MM.1S (cell line): ENCODE measurements around the gene CELF4.

ENCODE experiments used
- DNase-seq: peaks from one replicate; pipeline ENCODE4 v3.0.0-alpha.2; 2015
- H2AFZ ChIP-seq: fragments of 300-600 bp; sonication (generic); 2 replicates; pipeline ENCODE4 v1.6.0; 2016; ENCODE audit warnings: antibody characterized with exemption, low read length
- H3F3A ChIP-seq: fragments of 300-600 bp; sonication (generic); 2 replicates; pipeline ENCODE4 v1.6.1; 2016; ENCODE audit warnings: mild to moderate bottlenecking, antibody characterized with exemption, low read length, moderate library complexity, mixed read lengths; ENCODE audit not compliant: insufficient read depth
- H3K27ac ChIP-seq: fragments of 300-600 bp; sonication (generic); 2 replicates; pipeline ENCODE4 v1.5.1; 2016; ENCODE audit warnings: mild to moderate bottlenecking, low read length
- H3K27me3 ChIP-seq: fragments of 300-600 bp; sonication (generic); replicated peaks from 2 replicates; pipeline ENCODE4 v1.6.0; 2016; ENCODE audit warnings: low read length; ENCODE audit not compliant: insufficient read depth
- H3K36me3 ChIP-seq: fragments of 300-600 bp; sonication (generic); replicated peaks from 2 replicates; pipeline ENCODE4 v1.6.1; 2016; ENCODE audit warnings: mild to moderate bottlenecking, low read length, mixed read lengths; ENCODE audit not compliant: insufficient read depth
- H3K4me1 ChIP-seq: fragments of 300-600 bp; sonication (generic); 2 replicates; pipeline ENCODE4 v1.6.1; 2016; ENCODE audit warnings: low read length, mixed read lengths
- H3K4me2 ChIP-seq: fragments of 300-600 bp; sonication (generic); 2 replicates; pipeline ENCODE4 v1.6.0; 2016; ENCODE audit warnings: low read depth, low read length
- H3K4me3 ChIP-seq: fragments of 300-600 bp; sonication (generic); 2 replicates; pipeline ENCODE4 v1.5.1; 2016; ENCODE audit warnings: low read length, mixed read lengths
- H3K79me2 ChIP-seq: fragments of 300-600 bp; sonication (generic); 2 replicates; pipeline ENCODE4 v1.6.1; 2016; ENCODE audit warnings: mixed run types, low read length, mixed read lengths
- H3K9ac ChIP-seq: fragments of 300-600 bp; sonication (generic); 2 replicates; pipeline ENCODE4 v1.6.1; 2016; ENCODE audit warnings: low read length, mixed read lengths
- H3K9me2 ChIP-seq: fragments of 300-600 bp; sonication (generic); replicated peaks from 2 replicates; pipeline ENCODE4 v1.6.1; 2016; ENCODE audit warnings: mild to moderate bottlenecking, low read length, mixed read lengths; ENCODE audit not compliant: insufficient read depth
- H3K9me3 ChIP-seq: fragments of 300-600 bp; sonication (generic); replicated peaks from 2 replicates; pipeline ENCODE4 v1.6.1; 2016; ENCODE audit warnings: mild to moderate bottlenecking, low read length, mixed read lengths; ENCODE audit not compliant: insufficient read depth
- H4K20me1 ChIP-seq: fragments of 300-600 bp; sonication (generic); 2 replicates; pipeline ENCODE4 v1.6.1; 2016; ENCODE audit warnings: mild to moderate bottlenecking, low read length, moderate library complexity, mixed read lengths; ENCODE audit not compliant: insufficient read depth
- EZH2 ChIP-seq: fragments of 300-600 bp; sonication (generic); optimal IDR thresholded peaks from 2 replicates; pipeline ENCODE3; 2017; ENCODE audit warnings: low read depth, mild to moderate bottlenecking, antibody characterized with exemption, low read length, mixed read lengths
- EZH2phosphoT487 ChIP-seq: fragments of 300-600 bp; sonication (generic); IDR thresholded peaks from 2 replicates; pipeline ENCODE4 v1.6.1; 2018; ENCODE audit warnings: antibody characterized with exemption, low read length
- TF ChIP-seq, protein P1 (sequence below): fragments of 300-600 bp; sonication (generic); IDR thresholded peaks from 2 replicates; pipeline ENCODE4 v1.5.1; 2016; ENCODE audit warnings: antibody characterized with exemption, low read length, mixed read lengths

Gene CELF4

DNA sequence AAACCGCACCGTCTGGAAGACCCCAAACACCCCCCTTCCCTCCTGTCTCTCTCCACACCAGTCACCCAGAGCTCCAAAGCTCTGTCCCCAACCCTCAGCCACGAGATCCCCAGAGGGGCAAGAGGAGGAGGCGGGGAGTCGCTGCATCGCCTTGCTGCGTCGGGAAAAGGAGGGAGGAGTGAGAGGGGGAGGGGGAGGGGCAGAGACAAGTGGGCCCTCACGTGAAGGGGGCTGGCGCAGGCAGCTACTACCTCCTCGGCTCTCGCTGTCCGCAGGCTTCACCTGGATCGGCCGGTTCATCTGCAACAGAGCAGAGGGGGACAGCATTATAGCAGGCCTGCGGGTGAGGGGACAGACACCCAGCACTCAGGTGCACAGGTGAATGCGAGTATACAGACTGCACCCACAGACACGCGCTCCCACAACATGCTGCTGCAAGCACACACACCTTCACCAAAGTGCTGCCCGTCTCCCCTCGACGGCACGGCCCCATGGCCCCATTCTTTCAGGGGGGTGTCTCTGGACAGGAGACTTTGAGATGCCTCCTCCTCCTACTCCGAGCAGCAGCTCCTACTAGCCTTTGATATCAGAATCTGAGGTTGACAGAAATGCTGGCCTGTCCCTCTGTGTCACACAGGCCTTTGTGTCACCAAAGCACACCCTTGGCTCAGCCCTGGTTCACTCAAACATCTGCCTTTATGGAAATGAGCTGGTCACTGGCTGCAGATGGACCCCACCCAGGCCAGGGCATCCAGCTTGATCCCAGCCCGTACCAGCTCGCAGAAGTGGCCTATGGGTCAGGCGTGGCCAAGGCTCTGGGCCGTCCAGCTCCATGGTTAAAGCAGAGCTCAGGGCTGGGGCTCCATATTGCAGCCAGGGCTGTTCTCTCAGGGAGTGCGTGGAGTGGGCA is 243.8 kb downstream of the CELF4 start:
- DNase-seq, result no peak

DNA sequence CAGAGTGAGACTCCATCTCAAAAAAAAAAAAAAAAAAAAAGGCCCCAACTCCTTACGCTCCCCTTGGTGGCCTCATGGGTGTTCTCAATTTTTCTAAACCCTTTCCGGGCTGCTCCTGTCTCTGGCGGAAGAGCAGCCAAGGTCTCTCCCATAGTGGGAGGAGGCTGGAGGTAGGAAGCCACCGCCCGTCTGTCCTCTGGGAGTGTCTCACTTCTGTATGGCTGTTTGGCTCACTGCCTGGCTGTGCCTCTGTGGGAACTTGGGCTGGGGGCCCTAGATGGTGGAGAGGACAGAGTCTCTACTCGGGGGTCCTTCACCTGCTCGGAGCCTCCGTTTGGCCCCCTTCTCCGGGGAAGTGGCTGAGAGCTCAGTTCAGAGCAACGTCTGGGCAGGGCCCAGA is 245.3 kb downstream of the CELF4 start:
- Histone ChIP-seq H4K20me1 (no peaks in the 10 kb centered on the region), H3K27me3 (no peaks in the 10 kb centered on the region), H3K9me2 (no peaks in the 10 kb centered on the region), H3K4me3 (no peak overlapping the region), H3K9ac (no peak overlapping the region), H3K79me2 (no peaks in the 10 kb centered on the region), H3K4me2 (no peak overlapping the region), H3K9me3 (no peaks in the 10 kb centered on the region), H3K36me3 (no peaks in the 10 kb centered on the region), H3F3A (no peaks in the 10 kb centered on the region), H3K27ac (no peak overlapping the region), H3K4me1 (no peaks in the 10 kb centered on the region), H2AFZ (no peak overlapping the region)
- DNase-seq, result no peak
- TF ChIP-seq EZH2 (no peak), EZH2phosphoT487 (no peak)
- TF ChIP-seq, protein P1, sequence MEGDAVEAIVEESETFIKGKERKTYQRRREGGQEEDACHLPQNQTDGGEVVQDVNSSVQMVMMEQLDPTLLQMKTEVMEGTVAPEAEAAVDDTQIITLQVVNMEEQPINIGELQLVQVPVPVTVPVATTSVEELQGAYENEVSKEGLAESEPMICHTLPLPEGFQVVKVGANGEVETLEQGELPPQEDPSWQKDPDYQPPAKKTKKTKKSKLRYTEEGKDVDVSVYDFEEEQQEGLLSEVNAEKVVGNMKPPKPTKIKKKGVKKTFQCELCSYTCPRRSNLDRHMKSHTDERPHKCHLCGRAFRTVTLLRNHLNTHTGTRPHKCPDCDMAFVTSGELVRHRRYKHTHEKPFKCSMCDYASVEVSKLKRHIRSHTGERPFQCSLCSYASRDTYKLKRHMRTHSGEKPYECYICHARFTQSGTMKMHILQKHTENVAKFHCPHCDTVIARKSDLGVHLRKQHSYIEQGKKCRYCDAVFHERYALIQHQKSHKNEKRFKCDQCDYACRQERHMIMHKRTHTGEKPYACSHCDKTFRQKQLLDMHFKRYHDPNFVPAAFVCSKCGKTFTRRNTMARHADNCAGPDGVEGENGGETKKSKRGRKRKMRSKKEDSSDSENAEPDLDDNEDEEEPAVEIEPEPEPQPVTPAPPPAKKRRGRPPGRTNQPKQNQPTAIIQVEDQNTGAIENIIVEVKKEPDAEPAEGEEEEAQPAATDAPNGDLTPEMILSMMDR, result no peak

More for the DNA sequence above, 243.8 kb downstream of the CELF4 start:
- Histone ChIP-seq H3K79me2 (no peaks in the 10 kb centered on the region), H3K9me2 (no peaks in the 10 kb centered on the region), H3K4me2 (no peak overlapping the region), H3K27me3 (no peaks in the 10 kb centered on the region), H3K4me3 (no peak overlapping the region), H2AFZ (no peak overlapping the region), H3K27ac (no peak overlapping the region), H3K4me1 (no peaks in the 10 kb centered on the region), H3K9ac (no peak overlapping the region), H3K9me3 (no peaks in the 10 kb centered on the region), H3F3A (no peaks in the 10 kb centered on the region), H3K36me3 (no peaks in the 10 kb centered on the region), H4K20me1 (no peaks in the 10 kb centered on the region)
- TF ChIP-seq EZH2 (no peak), EZH2phosphoT487 (no peak)
- TF ChIP-seq, protein P1, result no peak

DNA sequence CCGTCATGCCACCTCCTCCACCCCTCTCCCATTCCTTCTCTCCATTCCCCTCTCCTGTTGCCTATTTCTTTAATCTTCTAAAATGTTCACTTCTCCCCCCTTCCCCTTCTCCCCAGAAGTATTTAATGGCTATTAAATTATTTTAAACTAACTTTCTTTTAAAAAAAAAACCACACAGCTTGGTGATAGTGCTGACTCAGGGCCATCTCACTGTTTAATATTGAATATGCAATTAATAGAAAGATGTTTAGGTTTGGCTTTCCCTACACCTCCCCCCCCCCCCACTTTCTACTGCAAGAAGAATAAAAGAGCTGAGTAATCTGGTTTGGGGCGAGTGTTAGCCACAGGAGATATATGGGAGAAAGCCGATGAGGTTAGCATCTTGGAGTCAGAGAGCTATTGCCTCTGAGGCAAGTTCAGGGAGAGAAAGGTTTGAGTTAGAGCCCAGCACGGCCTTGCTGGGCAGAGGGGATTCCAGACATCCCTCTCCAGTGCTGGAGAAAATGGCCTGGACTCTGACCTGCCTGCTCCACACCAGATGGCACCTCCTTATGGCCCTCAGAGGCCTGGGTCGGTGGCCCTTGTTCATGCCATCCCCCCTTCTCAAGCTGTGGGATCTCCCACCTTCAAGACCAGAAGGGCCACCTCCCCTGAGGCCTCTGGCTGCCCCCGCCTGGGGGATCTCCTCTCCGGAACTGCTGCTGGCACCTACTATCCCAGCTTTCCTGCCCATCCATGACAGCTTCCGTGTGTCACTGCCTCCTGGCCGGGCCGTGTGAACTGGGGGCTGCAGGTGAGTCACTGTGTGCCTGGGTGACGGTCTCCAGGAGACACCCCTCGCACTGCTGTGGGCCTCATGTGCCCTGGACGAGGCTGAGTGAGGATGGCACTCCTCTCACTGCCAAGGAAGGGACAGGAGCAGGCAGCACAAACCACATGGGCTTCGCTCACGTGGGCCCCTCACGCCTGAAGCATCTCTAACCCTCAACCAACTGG is 246.9 kb downstream of the CELF4 start:
- Histone ChIP-seq H3F3A (no peaks in the 10 kb centered on the region), H3K9me2 (no peaks in the 10 kb centered on the region), H3K36me3 (no peaks in the 10 kb centered on the region), H4K20me1 (no peaks in the 10 kb centered on the region), H3K4me3 (no peak overlapping the region), H3K27ac (no peak overlapping the region), H3K79me2 (no peaks in the 10 kb centered on the region), H3K4me2 (no peak overlapping the region), H2AFZ (no peak overlapping the region), H3K27me3 (no peaks in the 10 kb centered on the region), H3K9ac (no peak overlapping the region), H3K4me1 (no peaks in the 10 kb centered on the region), H3K9me3 (no peaks in the 10 kb centered on the region)
- no peak for DNase-seq
- TF ChIP-seq EZH2, result no peak
- TF ChIP-seq, protein P1, result no peak
- no peak for TF ChIP-seq EZH2phosphoT487
